Colonic mucosa (tissue), 4 donors: ENCODE measurements around the gene PCSK1. TPM values are rescaled to one million over a fixed set of nuclear protein-coding genes. Genes with fewer than 3 reads are reported as not detected.

Experiments used
- DNase-seq: peaks from one replicate; pipeline ENCODE4 v3.0.0-alpha.2; 2020
- H3K27ac ChIP-seq: fragments of 200-600 bp; one replicate; pipeline ENCODE4 v1.8.0; 2021
- H3K27me3 ChIP-seq: fragments of 200-600 bp; one replicate; pipeline ENCODE4 v1.8.0; 2021
- H3K36me3 ChIP-seq: fragments of 200-600 bp; one replicate; pipeline ENCODE4 v1.8.0; 2021
- H3K4me1 ChIP-seq: fragments of 200-600 bp; one replicate; pipeline ENCODE4 v1.8.0; 2021; ENCODE audit warnings: mild to moderate bottlenecking
- H3K4me3 ChIP-seq: fragments of 200-600 bp; one replicate; pipeline ENCODE4 v1.8.0; 2021
- H3K9ac ChIP-seq, 2 donors: one replicate each; pipeline ENCODE4 v1.7.0; 2013; ENCODE audit warnings: control low read depth in 2 of 2, low read depth in 2 of 2, low read length in 2 of 2
- H3K9me3 ChIP-seq: fragments of 200-600 bp; one replicate; pipeline ENCODE4 v1.8.0; 2021
- intact Hi-C: fragments of 100-400 bp; cut with DNase I; formaldehyde crosslinking; loops from one replicate; pipeline ENCODE4 v1.14.1; 2022
- total RNA-seq, 2 donors: library from RNA; stranded (reverse); fragmentation: NEBNext Ultra II Directional in 1 of 2; extraction: Animal tissue kit (Norgen Biotek cat#: 25700) in 1 of 2; gene quantifications; one replicate each; pipeline ENCODE4 v1.2.1, GENCODE V29; 2021
- TF ChIP-seq, protein P1 (sequence below): fragments of 200-600 bp; IDR thresholded peaks from one replicate; pipeline ENCODE4 v1.8.0; 2022; ENCODE audit warnings: antibody characterized with exemption, mild to moderate bottlenecking
- donor health status: healthy.
- donor health status: DM: no; HTN: no; CAD: no.
- donor health status: DM: no; HTN: no; CAD: no.

Gene PCSK1
- total RNA-seq, 2 donors from 2014 or later: 3.6 to 4.6 TPM

DNA sequence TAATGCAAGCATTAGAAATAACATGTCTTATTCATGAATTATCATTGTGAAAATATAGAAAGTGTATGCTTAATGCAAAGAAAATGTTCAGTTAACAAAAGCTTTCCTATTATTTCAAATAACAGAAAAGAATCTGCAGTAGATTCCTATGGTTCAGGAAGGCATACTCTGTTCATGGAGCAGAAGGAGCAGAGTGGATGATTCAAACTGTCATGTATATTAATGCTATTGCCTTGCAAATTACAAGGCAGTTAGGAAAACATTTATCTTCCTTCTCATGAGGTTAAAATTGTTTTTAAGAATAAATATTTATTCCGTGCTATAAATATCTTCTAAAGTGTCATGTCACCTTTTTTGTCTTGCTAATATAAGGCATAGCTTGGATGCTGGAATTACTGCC, 47.5 kb downstream of the PCSK1 start:
- Histone ChIP-seq H3K9me3 (no peaks in the 10 kb centered on the region), H3K27me3 (no peaks in the 10 kb centered on the region), H3K36me3 (no peaks in the 10 kb centered on the region), H3K27ac (no peak overlapping the region), H3K9ac (no peak overlapping the region), H3K4me1 (no peaks in the 10 kb centered on the region), H3K4me3 (no peak overlapping the region)
- DNase-seq: no peak
- intact Hi-C loops: no loop called here
- TF ChIP-seq, protein P1, sequence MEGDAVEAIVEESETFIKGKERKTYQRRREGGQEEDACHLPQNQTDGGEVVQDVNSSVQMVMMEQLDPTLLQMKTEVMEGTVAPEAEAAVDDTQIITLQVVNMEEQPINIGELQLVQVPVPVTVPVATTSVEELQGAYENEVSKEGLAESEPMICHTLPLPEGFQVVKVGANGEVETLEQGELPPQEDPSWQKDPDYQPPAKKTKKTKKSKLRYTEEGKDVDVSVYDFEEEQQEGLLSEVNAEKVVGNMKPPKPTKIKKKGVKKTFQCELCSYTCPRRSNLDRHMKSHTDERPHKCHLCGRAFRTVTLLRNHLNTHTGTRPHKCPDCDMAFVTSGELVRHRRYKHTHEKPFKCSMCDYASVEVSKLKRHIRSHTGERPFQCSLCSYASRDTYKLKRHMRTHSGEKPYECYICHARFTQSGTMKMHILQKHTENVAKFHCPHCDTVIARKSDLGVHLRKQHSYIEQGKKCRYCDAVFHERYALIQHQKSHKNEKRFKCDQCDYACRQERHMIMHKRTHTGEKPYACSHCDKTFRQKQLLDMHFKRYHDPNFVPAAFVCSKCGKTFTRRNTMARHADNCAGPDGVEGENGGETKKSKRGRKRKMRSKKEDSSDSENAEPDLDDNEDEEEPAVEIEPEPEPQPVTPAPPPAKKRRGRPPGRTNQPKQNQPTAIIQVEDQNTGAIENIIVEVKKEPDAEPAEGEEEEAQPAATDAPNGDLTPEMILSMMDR: no peak

DNA sequence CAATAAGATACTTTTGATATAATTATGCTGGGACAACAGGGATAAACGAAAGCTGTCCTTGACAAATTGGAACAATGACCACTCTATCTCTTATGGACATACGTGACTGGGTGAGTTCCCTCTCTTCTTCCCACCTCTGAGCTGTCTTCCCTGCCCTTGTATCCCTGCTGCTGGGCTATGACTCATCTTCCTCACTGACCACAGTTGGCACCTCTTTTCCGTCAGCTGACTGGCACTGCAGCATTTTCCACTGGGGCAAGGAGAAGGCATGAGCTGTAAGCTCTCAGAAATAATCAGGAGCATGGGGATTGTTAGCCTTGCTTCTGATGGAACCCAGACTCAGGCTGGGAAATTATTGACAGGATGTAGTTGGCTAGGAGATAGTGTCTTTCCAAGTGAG, 48.7 kb downstream of the PCSK1 start:
- Histone ChIP-seq H3K27me3 (no peaks in the 10 kb centered on the region), H3K27ac (no peak overlapping the region), H3K9ac (no peak overlapping the region), H3K9me3 (no peaks in the 10 kb centered on the region), H3K36me3 (no peaks in the 10 kb centered on the region), H3K4me3 (no peak overlapping the region), H3K4me1 (no peaks in the 10 kb centered on the region)
- no peak for DNase-seq
- TF ChIP-seq, protein P1: no peak
- intact Hi-C loops: no loop called here

DNA sequence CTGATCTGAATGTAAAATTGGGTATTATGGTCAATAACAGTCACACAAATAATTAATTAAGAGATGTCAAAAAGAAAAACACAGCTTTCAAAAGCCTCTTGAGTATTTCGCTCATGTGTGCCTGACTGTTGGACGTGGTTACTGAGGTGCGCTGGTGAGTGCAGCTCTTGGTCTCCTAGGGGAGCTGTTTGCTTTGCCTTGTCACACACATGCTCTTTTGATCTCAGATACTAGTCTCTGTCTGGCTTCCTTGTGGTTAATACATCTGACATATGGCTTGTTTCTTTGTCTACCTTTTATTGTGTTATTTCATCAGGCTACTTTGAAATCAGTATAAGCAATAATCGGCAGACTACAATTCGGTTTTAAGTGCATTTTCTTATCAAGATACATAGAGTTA, 51.5 kb downstream of the PCSK1 start:
- Histone ChIP-seq H3K27me3 (no peaks in the 10 kb centered on the region), H3K9me3 (no peaks in the 10 kb centered on the region), H3K36me3 (no peaks in the 10 kb centered on the region), H3K9ac (no peak overlapping the region), H3K4me1 (no peaks in the 10 kb centered on the region), H3K4me3 (no peak overlapping the region), H3K27ac (no peak overlapping the region)
- TF ChIP-seq, protein P1: no peak
- DNase-seq: peak; percentile 20
- intact Hi-C loops: no loop called here

DNA sequence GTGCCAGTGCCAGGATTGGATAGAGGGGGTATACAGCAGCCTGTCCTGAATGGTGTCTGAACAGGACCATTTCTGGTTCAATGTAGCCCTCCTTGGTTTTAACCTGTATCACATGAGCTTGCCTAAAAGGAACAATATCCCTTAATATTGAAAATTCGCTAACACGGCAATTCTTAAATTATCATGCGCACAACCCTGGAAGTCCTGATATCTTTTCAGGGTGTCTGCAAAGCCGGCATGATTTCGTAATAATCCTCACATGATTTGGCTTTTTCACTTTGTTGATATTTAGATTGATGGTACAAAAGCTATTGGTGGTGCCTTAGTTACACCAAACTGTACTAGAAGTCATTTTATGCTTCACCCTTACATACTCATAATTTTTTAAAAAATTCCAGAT, 53.2 kb downstream of the PCSK1 start:
- intact Hi-C loops: no loop called here
- H3K36me3 ChIP-seq: no peaks in the 10 kb centered on the region
- H3K9me3 ChIP-seq: no peaks in the 10 kb centered on the region
- no peak overlapping the region for H3K27ac ChIP-seq
- H3K27me3 ChIP-seq: no peaks in the 10 kb centered on the region
- TF ChIP-seq, protein P1: no peak
- no peak for DNase-seq
- H3K4me3 ChIP-seq: no peak overlapping the region
- no peak overlapping the region for H3K9ac ChIP-seq
- no peaks in the 10 kb centered on the region for H3K4me1 ChIP-seq

DNA sequence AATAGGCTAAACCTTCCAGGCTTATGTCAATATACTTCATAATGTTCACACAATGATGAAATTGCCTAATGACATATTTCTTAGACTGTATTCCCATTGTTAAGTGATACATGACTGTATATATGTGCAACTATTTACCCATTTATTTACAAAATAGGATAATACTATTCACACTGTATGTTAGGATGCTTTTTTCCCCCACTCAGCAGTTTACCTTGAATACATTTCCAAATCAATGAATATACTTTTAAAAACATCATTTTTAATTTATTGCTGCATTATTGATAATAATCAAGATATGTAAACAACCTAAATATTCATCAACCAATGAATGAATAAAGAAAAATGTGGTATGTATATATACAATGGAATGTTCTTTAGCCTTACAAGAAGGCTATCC, 55.5 kb downstream of the PCSK1 start:
- Histone ChIP-seq H3K9me3 (no peaks in the 10 kb centered on the region), H3K4me1 (no peaks in the 10 kb centered on the region), H3K27me3 (no peaks in the 10 kb centered on the region), H3K36me3 (no peaks in the 10 kb centered on the region), H3K27ac (no peak overlapping the region), H3K4me3 (no peak overlapping the region), H3K9ac (no peak overlapping the region)
- TF ChIP-seq, protein P1: no peak
- no peak for DNase-seq
- intact Hi-C loops: no loop called here

DNA sequence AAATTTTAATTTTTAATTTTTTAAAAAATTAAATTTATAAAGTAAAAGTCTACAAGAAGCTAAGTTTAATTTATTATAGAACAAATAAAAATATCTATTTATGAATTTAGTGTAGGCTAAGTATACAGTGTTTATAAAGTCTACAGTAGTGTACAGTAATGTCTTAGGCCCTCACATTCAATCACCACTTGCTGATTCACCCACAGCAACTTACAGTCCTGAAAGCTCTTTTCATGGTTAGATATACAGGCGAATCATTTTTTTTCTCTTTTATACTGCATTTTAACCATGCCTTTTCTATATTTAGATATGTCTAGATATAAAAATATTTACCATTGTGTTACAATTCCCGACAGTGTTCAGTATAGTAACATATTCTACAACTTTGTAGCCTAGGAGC, 55.9 kb downstream of the PCSK1 start:
- DNase-seq: no peak
- intact Hi-C loops: no loop called here

More for the DNA sequence above, 55.9 kb downstream of the PCSK1 start:
- H3K36me3 ChIP-seq: no peaks in the 10 kb centered on the region
- no peak overlapping the region for H3K4me3 ChIP-seq
- no peak overlapping the region for H3K27ac ChIP-seq
- TF ChIP-seq, protein P1: no peak
- no peaks in the 10 kb centered on the region for H3K9me3 ChIP-seq
- no peaks in the 10 kb centered on the region for H3K27me3 ChIP-seq
- no peaks in the 10 kb centered on the region for H3K4me1 ChIP-seq
- no peak overlapping the region for H3K9ac ChIP-seq
